IMR-90 (cell line): ENCODE results near the gene NACC2. TPM values are rescaled to one million over a fixed set of nuclear protein-coding genes. Genes with fewer than 3 reads are reported as not detected.

Experiments used
- ATAC-seq: fragments of 200-7000 bp; cut with Tn5 transposase; 2 replicates; pipeline ENCODE4 v1.9.1; 2020; ENCODE audit warnings: low read depth, mild to moderate bottlenecking, moderate library complexity
- BruUV-seq: library from RNA; stranded (reverse); fragments of 400-500 nt; replicated peaks from 2 replicates; lab custom pipeline; 2021; lab: Mats Ljungman, UMichigan
- CTCF ChIA-PET: fragments of 300-600 bp; formaldehyde crosslinking; extraction: SDS; loops from one replicate; lab custom pipeline; 2021; ENCODE audit warnings: antibody characterized with exemption; lab: Yijun Ruan, JAX
- POLR2A ChIA-PET: fragments of 300-600 bp; sonication (Branson Sonifier 250); formaldehyde crosslinking; loops from one replicate; lab custom pipeline; 2022; ENCODE audit warnings: antibody characterized with exemption; ENCODE audit not compliant: unreplicated experiment; lab: Charles Lee
- DNase-seq: peaks from one replicate; pipeline ENCODE4 v3.0.0; 2013
- H2AFZ ChIP-seq: replicated peaks from 2 replicates; pipeline ENCODE3; 2013; ENCODE audit warnings: low read length, mild to moderate bottlenecking; ENCODE audit not compliant: poor library complexity
- H2AK5ac ChIP-seq: 2 replicates; pipeline ENCODE4 v1.6.1; 2013; ENCODE audit warnings: low read depth, low read length, inconsistent platforms
- H2AK9ac ChIP-seq: replicated peaks from 2 replicates; pipeline ENCODE3; 2013; ENCODE audit warnings: mild to moderate bottlenecking, low read depth, low read length, moderate library complexity; ENCODE audit not compliant: poor library complexity
- H2BK120ac ChIP-seq: 2 replicates; pipeline ENCODE4 v1.6.1; 2013; ENCODE audit warnings: low read depth, low read length, inconsistent platforms
- H2BK15ac ChIP-seq: 3 replicates; pipeline ENCODE4 v1.6.1; 2013; ENCODE audit warnings: low read depth, low read length, inconsistent platforms
- H2BK20ac ChIP-seq: 2 replicates; pipeline ENCODE4 v1.6.1; 2013; ENCODE audit warnings: low read depth, mild to moderate bottlenecking, inconsistent platforms, low read length, moderate library complexity
- H2BK5ac ChIP-seq: 2 replicates; pipeline ENCODE4 v1.6.1; 2013; ENCODE audit warnings: mild to moderate bottlenecking, low read depth, low read length, inconsistent platforms; ENCODE audit not compliant: poor library complexity, severe bottlenecking
- H3K14ac ChIP-seq: replicated peaks from 2 replicates; pipeline ENCODE4 v1.6.1; 2013; ENCODE audit warnings: low read depth, low read length, inconsistent platforms
- H3K18ac ChIP-seq: 2 replicates; pipeline ENCODE4 v1.6.1; 2013; ENCODE audit warnings: low read depth, low read length, control low read depth
- H3K23ac ChIP-seq: 2 replicates; pipeline ENCODE4 v1.6.1; 2013; ENCODE audit warnings: low read depth, low read length, inconsistent platforms
- H3K27ac ChIP-seq: 2 replicates; pipeline ENCODE4 v1.5.1; 2013; ENCODE audit warnings: mild to moderate bottlenecking, control low read depth, low read length; ENCODE audit not compliant: insufficient read depth
- H3K27me3 ChIP-seq: 2 replicates; pipeline ENCODE4 v1.6.1; 2013; ENCODE audit warnings: low read length; ENCODE audit not compliant: control insufficient read depth, insufficient read depth
- H3K36me3 ChIP-seq: 2 replicates; pipeline ENCODE4 v1.6.1; 2013; ENCODE audit warnings: low read length, mixed read lengths; ENCODE audit not compliant: control insufficient read depth, insufficient read depth
- H3K4ac ChIP-seq: 2 replicates; pipeline ENCODE4 v1.6.1; 2013; ENCODE audit warnings: low read depth, low read length, inconsistent platforms
- H3K4me1 ChIP-seq: 2 replicates; pipeline ENCODE4 v1.6.1; 2013; ENCODE audit warnings: low read length, mixed read lengths; ENCODE audit not compliant: control insufficient read depth, insufficient read depth
- H3K4me2 ChIP-seq: 2 replicates; pipeline ENCODE4 v1.6.1; 2013; ENCODE audit warnings: low read depth, mild to moderate bottlenecking, control low read depth, low read length, moderate library complexity
- H3K4me3 ChIP-seq: 2 replicates; pipeline ENCODE4 v1.5.1; 2013; ENCODE audit warnings: low read depth, mild to moderate bottlenecking, control low read depth, low read length, moderate library complexity; ENCODE audit not compliant: insufficient read depth
- H3K56ac ChIP-seq: 2 replicates; pipeline ENCODE4 v1.6.1; 2013; ENCODE audit warnings: low read length, inconsistent platforms; ENCODE audit not compliant: insufficient read depth; ENCODE audit errors: extremely low read depth
- H3K79me1 ChIP-seq, 2 experiments: 2 replicates each; pipeline ENCODE4 v1.6.1; 2013; ENCODE audit warnings: low read length in 2 of 2, inconsistent platforms in 1 of 2, low read depth in 1 of 2
- H3K9ac ChIP-seq: 2 replicates; pipeline ENCODE4 v1.6.1; 2013; ENCODE audit warnings: low read depth, low read length, control low read depth
- H3K9me1 ChIP-seq: 2 replicates; pipeline ENCODE4 v1.6.1; 2013; ENCODE audit warnings: low read length, inconsistent platforms; ENCODE audit not compliant: insufficient read depth
- H3K9me3 ChIP-seq: 2 replicates; pipeline ENCODE4 v1.6.1; 2013; ENCODE audit warnings: low read length; ENCODE audit not compliant: control insufficient read depth, insufficient read depth
- H4K20me1 ChIP-seq: 2 replicates; pipeline ENCODE4 v1.6.1; 2013; ENCODE audit warnings: low read length, inconsistent platforms; ENCODE audit not compliant: insufficient read depth
- H4K5ac ChIP-seq: 2 replicates; pipeline ENCODE4 v1.6.1; 2013; ENCODE audit warnings: mild to moderate bottlenecking, low read depth, low read length, control low read depth
- H4K8ac ChIP-seq, 2 experiments: 2 replicates each; pipeline ENCODE4 v1.6.1; 2013; ENCODE audit warnings: low read depth in 2 of 2, low read length in 2 of 2, control low read depth in 1 of 2, inconsistent platforms in 1 of 2
- H4K91ac ChIP-seq: 2 replicates; pipeline ENCODE4 v1.6.1; 2013; ENCODE audit warnings: low read depth, low read length, inconsistent platforms; ENCODE audit not compliant: insufficient read depth
- CHD1 ChIP-seq: IDR thresholded peaks from 2 replicates; pipeline ENCODE4 v1.6.1; 2012; ENCODE audit warnings: low read depth, low read length, improper control_type of control experiment
- CTCF ChIP-seq: conservative IDR thresholded peaks from 2 replicates; pipeline ENCODE4 v1.5.1; 2012; ENCODE audit warnings: mild to moderate bottlenecking, low read depth, low read length, improper control_type of control experiment
- FOS ChIP-seq: fragments of 150-350 bp; IDR thresholded peaks from 2 replicates; pipeline ENCODE4 v1.6.1; 2016; ENCODE audit warnings: low read depth, low read length
- MAZ ChIP-seq: IDR thresholded peaks from 2 replicates; pipeline ENCODE4 v1.6.1; 2012; ENCODE audit warnings: low read depth, mild to moderate bottlenecking, low read length, improper control_type of control experiment, moderate library complexity, borderline replicate concordance
- POLR2A ChIP-seq: IDR thresholded peaks from 2 replicates; pipeline ENCODE4 v1.6.1; 2012; ENCODE audit warnings: mild to moderate bottlenecking, low read depth, low read length
- RAD21 ChIP-seq: IDR thresholded peaks from 2 replicates; pipeline ENCODE4 v1.6.1; 2012; ENCODE audit warnings: low read length, improper control_type of control experiment
- WGBS, 2 experiments: methylation state at CpG; one replicate each; pipeline versions ENCODE4 v1.1.5 to v1.1.7; 2013; ENCODE audit warnings: missing lambda C conversion rate in 2 of 2; ENCODE audit not compliant: insufficient read length in 1 of 2; ENCODE audit errors: extremely low coverage in 2 of 2; 5-methylcytosine and 5-hydroxymethylcytosine counted together
- dilution Hi-C: fragments of 300-500 bp; cut with HindIII; formaldehyde crosslinking; loops from one replicate; pipeline ENCODE4 v1.14.3; 2018; ENCODE audit warnings: low sequenced_read_pairs; ENCODE audit not compliant: unreplicated experiment
- in situ Hi-C: fragments of 300-500 bp; cut with MboI; formaldehyde crosslinking; loops from 3 replicates; pipeline ENCODE4 v1.14.3; 2019; ENCODE audit warnings: low sequenced_read_pairs, inconsistent platforms, mixed read lengths
- intact Hi-C: fragments of 100-400 bp; cut with micrococcal nuclease; formaldehyde crosslinking; loops from 2 replicates; pipeline ENCODE4 v1.10.0; 2022
- polyA plus RNA-seq, 3 experiments: library from polyadenylated mRNA; depleted of rRNA; stranded (reverse); fragments of >200 nt; gene quantifications; 2 replicates each; pipeline ENCODE4 v1.2.3, GENCODE V29; 2012; ENCODE audit warnings: low replicate concordance in 1 of 3
- total RNA-seq: library from RNA; depleted of rRNA; stranded (reverse); fragments of >200 nt; gene quantifications from 2 replicates; pipeline ENCODE4 v1.2.3, GENCODE V29; 2012

NACC2 gene
- total and polyA plus RNA-seq, 2 of the 4 experiments (the other 2 are of a cell fraction): 7.9 to 19.0 TPM

- 0 out of 2 replicates have a peak, but pooled peaks have one; percentile 20 for TF ChIP-seq FOS
- no peak for TF ChIP-seq MAZ
- TF ChIP-seq RAD21: no peak
- no peak for TF ChIP-seq CTCF
- TF ChIP-seq CHD1: no peak
- TF ChIP-seq POLR2A: no peak
- ChIA-PET CTCF (no interaction called here), POLR2A (interaction anchor here (0.7 kb wide), 1 partner anchor 947 kb away, joined by 8 read pairs; no protein-coding TSS in a partner anchor)
- no peaks in the 10 kb centered on the region for H3K27me3 ChIP-seq
- H2AK9ac ChIP-seq: peak overlapping the region; percentile 84
- peaks cover 20% of the 10 kb centered on the region for H3K4me1 ChIP-seq
- peak overlapping the region; percentile 32; the same call in 1 of the 2 replicates for H2BK120ac ChIP-seq
- DNase-seq (peak; percentile 47), ATAC-seq (peak; percentile 2; the same call in 1 of the 2 replicates)
- H4K20me1 ChIP-seq: no peaks in the 10 kb centered on the region; the same call in 1 of the 2 replicates
- dilution Hi-C loops: no loop called here
- no peak overlapping the region for H3K4me3 ChIP-seq
- no peaks in the 10 kb centered on the region for H3K36me3 ChIP-seq
- no peak overlapping the region; the same call in 1 of the 2 replicates for H3K4me2 ChIP-seq
- intact Hi-C loops: loop anchor here (5.0 kb wide), 1 partner anchor 53 kb away; no protein-coding TSS in a partner anchor
- no peak overlapping the region for H3K56ac ChIP-seq
- H3K9me3 ChIP-seq: no peaks in the 10 kb centered on the region
- no peak overlapping the region; the same call in 1 of the 2 replicates for H4K5ac ChIP-seq
- peaks cover 11% of the 10 kb centered on the region for H3K9me1 ChIP-seq
- no peaks in the 10 kb centered on the region; a peak in 1 of 4 replicates for H3K79me1 ChIP-seq
- no peak overlapping the region for H3K9ac ChIP-seq
- H3K14ac ChIP-seq: no peak overlapping the region
- H4K8ac ChIP-seq: peak overlapping the region in 1 of 2 experiments; percentile 54; a peak in 1 of 4 replicates
- H4K91ac ChIP-seq: no peak overlapping the region; the same call in 1 of the 2 replicates
- H3K4ac ChIP-seq: peak overlapping the region; percentile 43; the same call in 1 of the 2 replicates
- H3K18ac ChIP-seq: no peak overlapping the region; the same call in 1 of the 2 replicates
- no peak overlapping the region for H2AK5ac ChIP-seq
- no peak overlapping the region for H3K23ac ChIP-seq
- in situ Hi-C loops: no loop called here
- no TSS peak for BruUV-seq
- H2BK20ac ChIP-seq: no peak overlapping the region
- peak overlapping the region; percentile 77 for H2AFZ ChIP-seq
- no peak overlapping the region for H2BK5ac ChIP-seq
- no peak overlapping the region for H3K27ac ChIP-seq
- 34% methylated on average over 15 of the region's 17 CpGs; no CpG with 5 or more reads in 1 of the 2 experiments for WGBS, 2 experiments
- H2BK15ac ChIP-seq: no peak overlapping the region
These were observed 10.5 kb upstream of the NACC2 start for GRCh38 chr9:136105398-136106135.
